Mesenchymal stem cell (in vitro differentiated cells and primary cell): Measurements from ENCODE around the gene PLP1.

ENCODE experiments used
- DNase-seq: peaks from one replicate; pipeline ENCODE4 v3.0.0-alpha.2; 2013
- H2AFZ ChIP-seq: one replicate; pipeline ENCODE4 v1.6.1; 2013; ENCODE audit warnings: low read depth, mild to moderate bottlenecking, control low read depth, inconsistent platforms, low read length, moderate library complexity
- H2AK5ac ChIP-seq: 2 replicates; pipeline ENCODE4 v1.6.1; 2013; ENCODE audit warnings: low read length, moderate library complexity, mild to moderate bottlenecking, inconsistent platforms; ENCODE audit not compliant: severe bottlenecking
- H2BK120ac ChIP-seq: one replicate; pipeline ENCODE4 v1.6.1; 2013; ENCODE audit warnings: low read depth, mild to moderate bottlenecking, inconsistent platforms, low read length, moderate library complexity
- H2BK12ac ChIP-seq, 2 experiments: one replicate each; pipeline ENCODE4 v1.6.1; 2013; ENCODE audit warnings: inconsistent platforms in 2 of 2, low read length in 2 of 2, mild to moderate bottlenecking in 2 of 2, moderate library complexity in 2 of 2, control low read depth in 1 of 2
- H2BK15ac ChIP-seq: one replicate; pipeline ENCODE4 v1.6.1; 2013; ENCODE audit warnings: mild to moderate bottlenecking, low read depth, inconsistent platforms; ENCODE audit not compliant: poor library complexity, severe bottlenecking
- H2BK5ac ChIP-seq: 2 replicates; pipeline ENCODE4 v1.6.1; 2013; ENCODE audit warnings: low read depth, mild to moderate bottlenecking, low read length, control low read depth, inconsistent platforms; ENCODE audit not compliant: poor library complexity, severe bottlenecking
- H3K14ac ChIP-seq, 2 experiments: one replicate each; pipeline ENCODE4 v1.6.1; 2013; ENCODE audit warnings: inconsistent platforms in 2 of 2, low read length in 2 of 2, control low read depth in 1 of 2, mild to moderate bottlenecking in 1 of 2, moderate library complexity in 1 of 2
- H3K18ac ChIP-seq, 2 experiments: one replicate each; pipeline ENCODE4 v1.6.1; 2013; ENCODE audit warnings: inconsistent platforms in 2 of 2, low read length in 2 of 2, control low read depth in 1 of 2, low read depth in 1 of 2, mild to moderate bottlenecking in 1 of 2
- H3K23ac ChIP-seq, 2 experiments: one replicate each; pipeline ENCODE4 v1.6.1; 2013; ENCODE audit warnings: inconsistent platforms in 2 of 2, low read length in 2 of 2, mild to moderate bottlenecking in 2 of 2, moderate library complexity in 2 of 2, control low read depth in 1 of 2
- H3K27ac ChIP-seq: 2 replicates; pipeline ENCODE4 v1.5.1; 2013; ENCODE audit warnings: mild to moderate bottlenecking, moderate library complexity, low read length, control low read depth, inconsistent platforms; ENCODE audit not compliant: poor library complexity, severe bottlenecking
- H3K27me3 ChIP-seq, 2 experiments: 2 replicates each; pipeline versions ENCODE4 v1.6.1 to v1.7.0; 2013; ENCODE audit warnings: low read length in 2 of 2, mild to moderate bottlenecking in 2 of 2, moderate library complexity in 2 of 2, control low read depth in 1 of 2, inconsistent platforms in 1 of 2; ENCODE audit not compliant: control insufficient read depth in 1 of 2, insufficient read depth in 1 of 2
- H3K36me3 ChIP-seq, 2 experiments: 2 replicates each; pipeline versions ENCODE4 v1.6.1 to v1.7.0; 2013; ENCODE audit warnings: low read length in 2 of 2, control low read depth in 1 of 2, inconsistent platforms in 1 of 2, low read depth in 1 of 2, mild to moderate bottlenecking in 1 of 2; ENCODE audit not compliant: insufficient read depth in 2 of 2, control insufficient read depth in 1 of 2
- H3K4ac ChIP-seq, 2 experiments: one replicate each; pipeline ENCODE4 v1.6.1; 2013; ENCODE audit warnings: inconsistent platforms in 2 of 2, low read length in 2 of 2, mild to moderate bottlenecking in 2 of 2, moderate library complexity in 2 of 2, control low read depth in 1 of 2, low read depth in 1 of 2
- H3K4me1 ChIP-seq: 2 replicates; pipeline ENCODE4 v1.6.1; 2013; ENCODE audit warnings: low read depth, low read length, control low read depth; ENCODE audit not compliant: control insufficient read depth, insufficient read depth
- H3K4me2 ChIP-seq: 2 replicates; pipeline ENCODE4 v1.6.1; 2013; ENCODE audit warnings: low read length, mild to moderate bottlenecking, inconsistent platforms; ENCODE audit not compliant: poor library complexity, severe bottlenecking
- H3K4me3 ChIP-seq, 2 experiments: 2 replicates each; pipeline versions ENCODE4 v1.5.1 to v1.7.0; 2013; ENCODE audit warnings: low read length in 2 of 2, mild to moderate bottlenecking in 2 of 2, control low read depth in 1 of 2, low read depth in 1 of 2; ENCODE audit not compliant: insufficient read depth in 1 of 2
- H3K79me1 ChIP-seq: replicated peaks from 2 replicates; pipeline ENCODE4 v1.6.1; 2013; ENCODE audit warnings: mild to moderate bottlenecking, control low read depth, low read length, inconsistent platforms; ENCODE audit not compliant: poor library complexity, severe bottlenecking
- H3K9ac ChIP-seq: 2 replicates; pipeline ENCODE4 v1.7.0; 2013; ENCODE audit warnings: mild to moderate bottlenecking, low read length, moderate library complexity
- H3K9me3 ChIP-seq: 2 replicates; pipeline ENCODE4 v1.7.0; 2013; ENCODE audit warnings: mild to moderate bottlenecking, low read length; ENCODE audit not compliant: control insufficient read depth
- H4K8ac ChIP-seq: one replicate; pipeline ENCODE4 v1.6.1; 2013; ENCODE audit warnings: inconsistent platforms, mild to moderate bottlenecking, low read length, moderate library complexity
- H4K91ac ChIP-seq: one replicate; pipeline ENCODE4 v1.6.1; 2013; ENCODE audit warnings: mild to moderate bottlenecking, low read length, inconsistent platforms
- WGBS: methylation state at CpG from one replicate; pipeline ENCODE4 v1.1.7; 2013; ENCODE audit warnings: mixed read lengths; 5-methylcytosine and 5-hydroxymethylcytosine counted together

PLP1 gene

GRCh38 chrX:103783196-103783595, 6.6 kb downstream of the PLP1 start:
- no peaks in the 10 kb centered on the region for H3K79me1 ChIP-seq
- 70% methylated on average over 2 of the region's 3 CpGs for WGBS
- H4K91ac ChIP-seq, result no peak overlapping the region
- H3K18ac ChIP-seq, result no peak overlapping the region
- no peak overlapping the region for H3K14ac ChIP-seq
- no peaks in the 10 kb centered on the region for H3K36me3 ChIP-seq
- no peak overlapping the region for H4K8ac ChIP-seq
- H3K9ac ChIP-seq, result no peak overlapping the region
- no peaks in the 10 kb centered on the region for H3K9me3 ChIP-seq
- no peak overlapping the region for H3K4me2 ChIP-seq
- H3K27me3 ChIP-seq, result peaks cover 4 to 71% of the 10 kb centered on the region in 2 experiments
- no peaks in the 10 kb centered on the region for H3K4me1 ChIP-seq
- no peak overlapping the region for H2BK12ac ChIP-seq
- H2BK5ac ChIP-seq, result no peak overlapping the region
- no peak overlapping the region for H3K4ac ChIP-seq
- no peak for DNase-seq
- H2AFZ ChIP-seq, result no peak overlapping the region
- no peak overlapping the region for H3K4me3 ChIP-seq
- H2BK120ac ChIP-seq, result no peak overlapping the region
- H3K27ac ChIP-seq, result no peak overlapping the region
- no peak overlapping the region for H2AK5ac ChIP-seq
- H2BK15ac ChIP-seq, result no peak overlapping the region
- H3K23ac ChIP-seq, result no peak overlapping the region

GRCh38 chrX:103783971-103784370, 7.3 kb downstream of the PLP1 start:
- Histone ChIP-seq H3K79me1 (no peaks in the 10 kb centered on the region), H3K4me3 (no peak overlapping the region), H2BK5ac (no peak overlapping the region), H2AFZ (no peak overlapping the region), H3K4ac (no peak overlapping the region), H3K14ac (no peak overlapping the region), H3K27me3 (peaks cover 3 to 67% of the 10 kb centered on the region in 2 experiments), H2AK5ac (no peak overlapping the region), H3K9ac (no peak overlapping the region), H2BK120ac (no peak overlapping the region), H3K4me2 (no peak overlapping the region), H2BK12ac (no peak overlapping the region), H3K36me3 (no peaks in the 10 kb centered on the region), H3K27ac (no peak overlapping the region), H3K18ac (no peak overlapping the region), H3K9me3 (no peaks in the 10 kb centered on the region), H3K4me1 (no peaks in the 10 kb centered on the region), H2BK15ac (no peak overlapping the region), H4K8ac (no peak overlapping the region), H4K91ac (no peak overlapping the region), H3K23ac (no peak overlapping the region)
- 80% methylated on average over 1 of the region's 2 CpGs for WGBS
- DNase-seq, result no peak

- Histone ChIP-seq H3K23ac (no peak overlapping the region), H3K4me2 (no peak overlapping the region), H3K4ac (no peak overlapping the region), H2BK5ac (no peak overlapping the region), H2BK15ac (no peak overlapping the region), H3K4me3 (no peak overlapping the region), H3K14ac (no peak overlapping the region), H2BK12ac (no peak overlapping the region), H3K9ac (no peak overlapping the region), H3K18ac (no peak overlapping the region), H4K91ac (no peak overlapping the region), H2AK5ac (no peak overlapping the region), H3K9me3 (no peaks in the 10 kb centered on the region), H3K79me1 (no peaks in the 10 kb centered on the region), H2BK120ac (no peak overlapping the region), H2AFZ (no peak overlapping the region), H4K8ac (no peak overlapping the region), H3K36me3 (no peaks in the 10 kb centered on the region), H3K4me1 (no peaks in the 10 kb centered on the region), H3K27ac (no peak overlapping the region), H3K27me3 (peaks cover 0 to 74% of the 10 kb centered on the region in 2 experiments)
- no peak for DNase-seq
Measured at GRCh38 chrX:103789004-103789403, 12.4 kb downstream of the PLP1 start.

- Histone ChIP-seq H3K18ac (no peak overlapping the region), H2BK12ac (no peak overlapping the region), H4K8ac (no peak overlapping the region), H2AFZ (no peak overlapping the region), H3K4me2 (no peak overlapping the region), H3K9ac (no peak overlapping the region), H3K23ac (no peak overlapping the region), H3K79me1 (no peaks in the 10 kb centered on the region), H4K91ac (no peak overlapping the region), H3K36me3 (no peaks in the 10 kb centered on the region), H2BK5ac (no peak overlapping the region), H3K27me3 (peaks cover 0 to 76% of the 10 kb centered on the region in 2 experiments), H3K4me3 (no peak overlapping the region), H2BK15ac (no peak overlapping the region), H3K4me1 (no peaks in the 10 kb centered on the region), H3K14ac (no peak overlapping the region), H3K27ac (no peak overlapping the region), H2AK5ac (no peak overlapping the region), H3K4ac (no peak overlapping the region), H3K9me3 (no peaks in the 10 kb centered on the region), H2BK120ac (no peak overlapping the region)
- no peak for DNase-seq
- WGBS, result 80% methylated on average over 1 of the region's 4 CpGs
Measured at GRCh38 chrX:103791228-103791627, 14.6 kb downstream of the PLP1 start.
